Suppressor macrophage treated with lipopolysaccharide for 4 hours (primary cell): ENCODE measurements around the gene PSMD1.

Experiments
- DNase-seq: peaks from one replicate; pipeline ENCODE4 v3.0.0-alpha.2; 2020

The PSMD1 gene

DNA sequence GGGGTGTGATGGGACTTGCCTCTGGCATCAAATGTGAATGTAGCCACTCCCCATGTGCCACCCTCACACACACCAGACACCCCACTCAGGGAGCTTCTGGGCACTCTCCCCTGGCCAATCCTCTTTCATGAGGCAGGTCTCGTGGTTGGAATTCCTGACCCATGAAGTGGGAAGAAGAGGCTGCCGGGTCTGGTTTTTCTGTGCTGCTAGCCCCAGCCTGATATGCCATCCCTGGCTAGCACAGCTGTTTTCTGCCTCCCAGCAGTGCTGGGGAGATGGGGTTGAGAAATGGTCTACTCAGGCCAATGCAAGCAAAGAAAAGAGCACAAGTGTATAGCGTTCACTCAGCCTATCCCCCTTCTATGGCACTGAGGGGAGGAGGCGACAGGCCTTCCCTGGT is 20.5 kb upstream of the PSMD1 start:
- no peak for DNase-seq

GRCh38 chr2:231036578-231037106 is 20.0 kb upstream of the PSMD1 start:
- no peak for DNase-seq

DNA sequence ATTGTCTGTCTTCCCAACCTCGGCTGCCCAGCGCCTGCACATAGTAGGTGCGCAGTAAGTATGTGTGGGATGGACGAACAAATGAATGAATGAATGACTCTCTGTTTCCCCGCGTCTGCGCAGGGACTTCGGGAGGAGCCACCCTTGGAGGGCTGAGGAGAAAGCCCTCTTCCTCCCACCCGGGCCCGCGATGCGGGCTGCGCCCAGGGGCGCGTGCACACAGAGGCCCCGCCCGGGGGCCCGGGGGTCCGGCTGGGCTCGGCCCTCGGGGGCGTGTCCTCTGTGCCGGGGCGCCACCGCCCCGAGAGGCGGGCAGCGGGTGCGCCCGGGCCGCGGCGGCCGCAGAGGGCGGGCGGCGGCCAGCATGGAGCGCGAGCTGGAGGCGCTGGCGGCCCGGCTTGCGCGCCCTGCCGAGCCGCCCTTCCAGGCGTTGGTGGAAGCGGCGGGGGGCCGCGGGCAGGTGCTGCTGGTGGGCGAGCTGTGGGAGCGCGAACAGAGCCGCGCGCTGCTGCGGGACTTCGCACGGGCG is 19.4 kb upstream of the PSMD1 start, which contains the start of gene C2orf72:
Gene C2orf72 (plus strand): TSS at position 322 of the 529 bp plus-strand sequence. CDS start 43 bp downstream, at position 365.
- DNase-seq: no peak

GRCh38 chr2:231037731-231038482 is 18.8 kb upstream of the PSMD1 start:
- DNase-seq: peak; percentile 31

GRCh38 chr2:231038483-231039293 is 18.0 kb upstream of the PSMD1 start:
- no peak for DNase-seq

GRCh38 chr2:231039294-231039664 is 17.4 kb upstream of the PSMD1 start:
- no peak for DNase-seq

- DNase-seq: no peak
Measured at GRCh38 chr2:231039821-231040364, 16.8 kb upstream of the PSMD1 start.

- DNase-seq: no peak
Measured at GRCh38 chr2:231041061-231041689, 15.5 kb upstream of the PSMD1 start.

DNA sequence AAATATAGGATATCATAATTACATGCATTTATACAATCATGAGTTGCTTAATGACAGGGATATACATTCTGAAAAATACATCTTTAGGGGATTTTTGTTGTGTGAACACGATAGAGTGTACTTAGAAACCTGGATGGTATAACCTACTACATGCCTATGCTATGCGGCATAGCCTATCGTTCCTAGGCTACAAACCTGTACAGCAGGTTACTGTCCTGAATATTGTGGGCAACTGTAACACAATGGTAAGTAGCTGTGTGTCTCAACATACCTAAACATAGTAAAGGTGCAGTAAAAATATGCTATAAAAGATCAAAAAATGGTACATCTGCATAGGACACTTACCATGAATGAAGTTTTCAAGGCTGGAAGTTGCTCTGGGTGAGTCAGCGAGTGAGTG is 12.9 kb upstream of the PSMD1 start:
- no peak for DNase-seq

DNA sequence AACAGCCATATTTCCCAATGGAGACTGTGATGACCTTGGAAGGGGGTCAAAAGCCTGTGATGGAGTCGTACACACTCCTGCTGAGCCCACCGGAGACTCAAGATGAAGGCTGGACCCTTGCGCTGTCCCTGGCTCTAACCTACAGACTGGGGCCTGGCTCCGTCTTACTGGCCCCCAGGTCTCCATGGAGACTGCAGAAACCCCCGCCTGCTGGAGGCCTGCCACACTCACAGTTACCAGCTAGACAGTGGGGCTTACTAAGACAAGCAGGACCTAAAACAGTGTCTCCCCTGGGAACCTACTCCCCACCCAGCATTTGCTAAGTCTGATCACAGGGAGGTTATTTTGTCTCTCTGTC is 9.8 kb upstream of the PSMD1 start:
- DNase-seq: no peak

DNA sequence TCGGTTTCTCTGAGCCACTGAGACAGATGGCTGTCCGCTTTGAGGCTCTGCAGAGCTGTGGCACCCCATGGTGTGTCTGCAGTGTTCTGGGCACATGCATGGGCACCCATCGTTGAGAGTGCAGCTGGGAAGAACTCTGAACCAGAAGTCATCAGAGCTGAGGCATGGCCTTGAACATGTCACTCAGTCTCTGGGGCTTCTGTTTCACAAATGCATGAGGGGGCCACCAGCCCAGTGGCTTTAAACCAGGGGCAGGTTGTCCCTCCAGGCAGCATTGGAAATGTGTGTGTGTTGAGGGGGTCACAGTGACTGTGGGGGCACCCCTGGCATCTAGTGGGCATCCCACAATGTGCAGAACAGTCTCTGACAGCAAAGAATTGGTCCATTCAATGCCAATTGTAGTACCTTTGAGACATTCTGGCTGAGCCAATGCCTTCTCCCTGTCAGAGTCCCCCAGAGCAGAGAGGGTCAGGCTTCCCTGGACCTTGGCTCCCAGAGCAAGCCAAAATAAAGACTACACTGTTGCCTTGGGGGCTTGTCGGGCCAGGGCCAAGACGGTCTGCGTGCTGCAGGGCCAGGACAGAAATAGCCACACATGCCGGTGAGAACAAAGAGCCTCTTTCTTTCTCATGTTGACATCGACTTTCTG is 9.3 kb upstream of the PSMD1 start:
- no peak for DNase-seq

DNA sequence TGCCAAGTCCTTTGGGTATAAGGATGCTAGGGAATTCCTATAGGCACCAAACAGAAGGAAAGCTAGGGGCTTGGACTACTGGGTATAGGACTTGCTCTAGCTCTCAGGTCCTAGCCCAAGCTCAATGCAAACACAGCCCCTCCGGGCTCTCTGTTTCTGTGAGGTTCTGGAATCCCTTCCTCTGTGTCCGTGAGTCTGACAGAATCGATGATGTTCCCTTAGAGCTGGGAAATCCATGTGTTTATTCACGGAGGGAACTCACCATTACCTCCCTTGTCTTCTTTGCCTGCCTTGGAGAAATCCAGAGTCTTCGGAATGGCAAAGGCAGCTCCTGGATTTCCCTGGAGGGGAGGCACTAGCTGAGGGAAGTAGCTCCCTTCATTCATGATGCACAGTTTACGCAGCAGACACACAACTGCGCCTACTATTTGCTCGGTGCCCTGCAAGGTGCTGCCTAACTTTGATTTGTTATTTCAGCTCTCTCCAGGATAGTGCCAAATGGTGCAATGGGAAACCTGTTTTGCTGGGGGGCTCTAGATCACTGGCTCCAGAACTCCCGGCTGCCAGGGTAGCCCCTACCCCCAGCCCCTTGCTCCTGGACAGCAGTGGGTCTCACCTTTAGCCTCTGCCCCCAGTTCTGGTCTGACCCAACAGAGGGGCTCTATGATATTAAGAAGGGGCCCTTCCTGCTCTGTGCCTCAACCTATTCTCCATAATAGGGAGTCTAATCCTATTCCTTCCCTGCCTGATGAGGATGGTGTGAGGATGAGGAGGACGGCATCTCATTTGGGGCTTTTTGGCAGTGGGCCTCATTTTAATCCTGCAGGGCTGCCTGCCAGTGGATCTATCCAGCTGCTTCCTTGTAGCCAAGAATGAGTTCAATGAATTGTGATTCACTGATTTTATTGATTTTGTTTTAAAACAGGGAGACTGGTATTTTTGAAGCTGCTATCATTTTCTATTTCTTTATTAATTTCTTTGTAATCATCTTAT is 8.4 kb upstream of the PSMD1 start:
- DNase-seq: no peak

GRCh38 chr2:231049286-231050017 is 7.2 kb upstream of the PSMD1 start:
- no peak for DNase-seq

DNA sequence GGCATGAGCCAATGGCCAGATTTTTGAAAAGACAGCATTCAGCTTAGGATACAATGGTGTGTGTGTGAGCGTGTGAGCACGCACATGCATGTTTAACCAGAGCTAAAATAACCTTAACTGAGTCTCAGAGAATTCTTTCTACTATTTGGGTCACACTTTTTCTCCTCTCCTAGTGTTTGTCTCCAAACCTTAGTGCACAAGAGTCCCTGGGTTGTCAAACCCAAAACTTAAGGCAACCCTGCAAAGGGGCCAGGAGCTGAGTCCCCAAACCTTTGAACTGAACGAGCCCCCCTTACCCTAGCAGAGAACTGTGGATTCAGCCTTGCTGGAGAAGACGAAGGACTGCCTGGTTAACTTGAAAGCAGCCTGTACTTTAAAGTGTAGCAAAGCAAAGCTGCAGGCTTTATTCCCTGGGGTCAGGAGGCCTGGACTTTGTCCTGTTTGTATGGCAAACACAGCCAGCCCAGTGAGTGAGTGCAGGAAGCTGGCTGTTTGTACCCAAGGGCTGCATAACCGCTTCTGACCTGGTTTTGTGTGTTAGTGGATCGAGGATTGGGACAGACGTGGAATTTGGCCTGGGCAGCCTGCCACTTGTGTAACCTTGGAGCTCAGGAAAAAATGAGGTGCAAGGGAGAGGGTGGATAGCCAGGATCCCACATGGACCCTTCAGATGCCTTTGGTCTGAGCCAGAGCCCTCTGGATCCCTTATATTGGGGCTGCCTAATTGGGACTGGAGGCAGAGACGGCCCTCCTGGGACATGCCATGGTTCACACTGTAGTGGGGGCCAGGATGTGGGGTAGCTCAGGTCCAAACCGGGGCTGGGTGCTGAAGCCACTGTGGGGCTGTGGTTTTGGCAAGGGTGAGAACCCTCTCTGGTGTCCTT is 6.4 kb upstream of the PSMD1 start:
- DNase-seq: no peak

DNA sequence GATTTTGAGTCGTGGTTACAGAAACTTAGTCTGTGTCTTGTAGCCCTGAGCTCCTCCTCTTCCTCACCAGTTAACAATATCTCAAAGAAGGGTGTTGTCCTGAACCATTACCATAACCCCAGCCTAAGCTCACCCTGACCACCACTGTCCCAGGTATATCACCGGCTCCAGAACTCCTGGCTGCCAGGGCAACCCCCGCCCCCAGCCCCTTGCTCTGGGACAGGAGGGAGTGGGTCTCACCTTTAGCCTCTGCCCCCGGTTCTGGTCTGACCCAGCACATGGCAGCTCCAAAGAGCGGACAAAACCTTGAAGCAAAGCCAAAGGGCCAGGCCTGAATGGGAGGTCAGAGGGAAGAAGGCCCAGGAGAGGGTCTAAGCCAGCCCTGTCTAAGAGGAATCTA is 5.6 kb upstream of the PSMD1 start:
- DNase-seq: no peak

GRCh38 chr2:231052494-231053451 is 3.9 kb upstream of the PSMD1 start:
- peak; percentile 91 for DNase-seq

GRCh38 chr2:231053846-231054245 is 2.8 kb upstream of the PSMD1 start:
- DNase-seq: no peak

- no peak for DNase-seq
Measured at GRCh38 chr2:231057590-231057989, 923 bp downstream of the PSMD1 start.
